IMR-90 (cell line): Measurements from ENCODE around the gene GSK3B. TPM values are rescaled to one million over a fixed set of nuclear protein-coding genes. Genes with fewer than 3 reads are reported as not detected.

Experiments used
- ATAC-seq: fragments of 200-7000 bp; cut with Tn5 transposase; 2 replicates; pipeline ENCODE4 v1.9.1; 2020; ENCODE audit warnings: low read depth, mild to moderate bottlenecking, moderate library complexity
- BruUV-seq: library from RNA; stranded (reverse); fragments of 400-500 nt; replicated peaks from 2 replicates; lab custom pipeline; 2021; lab: Mats Ljungman, UMichigan
- CTCF ChIA-PET: fragments of 300-600 bp; formaldehyde crosslinking; extraction: SDS; loops from one replicate; lab custom pipeline; 2021; ENCODE audit warnings: antibody characterized with exemption; lab: Yijun Ruan, JAX
- POLR2A ChIA-PET: fragments of 300-600 bp; sonication (Branson Sonifier 250); formaldehyde crosslinking; loops from one replicate; lab custom pipeline; 2022; ENCODE audit warnings: antibody characterized with exemption; ENCODE audit not compliant: unreplicated experiment; lab: Charles Lee
- DNase-seq: peaks from one replicate; pipeline ENCODE4 v3.0.0; 2013
- H2AFZ ChIP-seq: replicated peaks from 2 replicates; pipeline ENCODE3; 2013; ENCODE audit warnings: low read length, mild to moderate bottlenecking; ENCODE audit not compliant: poor library complexity
- H2AK5ac ChIP-seq: 2 replicates; pipeline ENCODE4 v1.6.1; 2013; ENCODE audit warnings: low read depth, low read length, inconsistent platforms
- H2AK9ac ChIP-seq: replicated peaks from 2 replicates; pipeline ENCODE3; 2013; ENCODE audit warnings: mild to moderate bottlenecking, low read depth, low read length, moderate library complexity; ENCODE audit not compliant: poor library complexity
- H2BK120ac ChIP-seq: 2 replicates; pipeline ENCODE4 v1.6.1; 2013; ENCODE audit warnings: low read depth, low read length, inconsistent platforms
- H2BK15ac ChIP-seq: 3 replicates; pipeline ENCODE4 v1.6.1; 2013; ENCODE audit warnings: low read depth, low read length, inconsistent platforms
- H2BK20ac ChIP-seq: 2 replicates; pipeline ENCODE4 v1.6.1; 2013; ENCODE audit warnings: low read depth, mild to moderate bottlenecking, inconsistent platforms, low read length, moderate library complexity
- H2BK5ac ChIP-seq: 2 replicates; pipeline ENCODE4 v1.6.1; 2013; ENCODE audit warnings: mild to moderate bottlenecking, low read depth, low read length, inconsistent platforms; ENCODE audit not compliant: poor library complexity, severe bottlenecking
- H3K14ac ChIP-seq: replicated peaks from 2 replicates; pipeline ENCODE4 v1.6.1; 2013; ENCODE audit warnings: low read depth, low read length, inconsistent platforms
- H3K18ac ChIP-seq: 2 replicates; pipeline ENCODE4 v1.6.1; 2013; ENCODE audit warnings: low read depth, low read length, control low read depth
- H3K23ac ChIP-seq: 2 replicates; pipeline ENCODE4 v1.6.1; 2013; ENCODE audit warnings: low read depth, low read length, inconsistent platforms
- H3K27ac ChIP-seq: 2 replicates; pipeline ENCODE4 v1.5.1; 2013; ENCODE audit warnings: mild to moderate bottlenecking, control low read depth, low read length; ENCODE audit not compliant: insufficient read depth
- H3K27me3 ChIP-seq: 2 replicates; pipeline ENCODE4 v1.6.1; 2013; ENCODE audit warnings: low read length; ENCODE audit not compliant: control insufficient read depth, insufficient read depth
- H3K36me3 ChIP-seq: 2 replicates; pipeline ENCODE4 v1.6.1; 2013; ENCODE audit warnings: low read length, mixed read lengths; ENCODE audit not compliant: control insufficient read depth, insufficient read depth
- H3K4ac ChIP-seq: 2 replicates; pipeline ENCODE4 v1.6.1; 2013; ENCODE audit warnings: low read depth, low read length, inconsistent platforms
- H3K4me1 ChIP-seq: 2 replicates; pipeline ENCODE4 v1.6.1; 2013; ENCODE audit warnings: low read length, mixed read lengths; ENCODE audit not compliant: control insufficient read depth, insufficient read depth
- H3K4me2 ChIP-seq: 2 replicates; pipeline ENCODE4 v1.6.1; 2013; ENCODE audit warnings: low read depth, mild to moderate bottlenecking, control low read depth, low read length, moderate library complexity
- H3K4me3 ChIP-seq: 2 replicates; pipeline ENCODE4 v1.5.1; 2013; ENCODE audit warnings: low read depth, mild to moderate bottlenecking, control low read depth, low read length, moderate library complexity; ENCODE audit not compliant: insufficient read depth
- H3K56ac ChIP-seq: 2 replicates; pipeline ENCODE4 v1.6.1; 2013; ENCODE audit warnings: low read length, inconsistent platforms; ENCODE audit not compliant: insufficient read depth; ENCODE audit errors: extremely low read depth
- H3K79me1 ChIP-seq, 2 experiments: 2 replicates each; pipeline ENCODE4 v1.6.1; 2013; ENCODE audit warnings: low read length in 2 of 2, inconsistent platforms in 1 of 2, low read depth in 1 of 2
- H3K9ac ChIP-seq: 2 replicates; pipeline ENCODE4 v1.6.1; 2013; ENCODE audit warnings: low read depth, low read length, control low read depth
- H3K9me1 ChIP-seq: 2 replicates; pipeline ENCODE4 v1.6.1; 2013; ENCODE audit warnings: low read length, inconsistent platforms; ENCODE audit not compliant: insufficient read depth
- H3K9me3 ChIP-seq: 2 replicates; pipeline ENCODE4 v1.6.1; 2013; ENCODE audit warnings: low read length; ENCODE audit not compliant: control insufficient read depth, insufficient read depth
- H4K20me1 ChIP-seq: 2 replicates; pipeline ENCODE4 v1.6.1; 2013; ENCODE audit warnings: low read length, inconsistent platforms; ENCODE audit not compliant: insufficient read depth
- H4K5ac ChIP-seq: 2 replicates; pipeline ENCODE4 v1.6.1; 2013; ENCODE audit warnings: mild to moderate bottlenecking, low read depth, low read length, control low read depth
- H4K8ac ChIP-seq, 2 experiments: 2 replicates each; pipeline ENCODE4 v1.6.1; 2013; ENCODE audit warnings: low read depth in 2 of 2, low read length in 2 of 2, control low read depth in 1 of 2, inconsistent platforms in 1 of 2
- H4K91ac ChIP-seq: 2 replicates; pipeline ENCODE4 v1.6.1; 2013; ENCODE audit warnings: low read depth, low read length, inconsistent platforms; ENCODE audit not compliant: insufficient read depth
- BHLHE40 ChIP-seq: fragments of 150-350 bp; IDR thresholded peaks from 2 replicates; pipeline ENCODE4 v1.6.1; 2016; ENCODE audit warnings: mild to moderate bottlenecking, low read depth, low read length
- CEBPB ChIP-seq: IDR thresholded peaks from 2 replicates; pipeline ENCODE4 v1.6.1; 2012; ENCODE audit warnings: low read depth, low read length, improper control_type of control experiment
- CHD1 ChIP-seq: IDR thresholded peaks from 2 replicates; pipeline ENCODE4 v1.6.1; 2012; ENCODE audit warnings: low read depth, low read length, improper control_type of control experiment
- FOS ChIP-seq: fragments of 150-350 bp; IDR thresholded peaks from 2 replicates; pipeline ENCODE4 v1.6.1; 2016; ENCODE audit warnings: low read depth, low read length
- MXI1 ChIP-seq: IDR thresholded peaks from 2 replicates; pipeline ENCODE4 v1.6.1; 2012; ENCODE audit warnings: low read depth, mild to moderate bottlenecking, low read length, moderate library complexity, borderline replicate concordance
- NFE2L2 ChIP-seq: fragments of 150-350 bp; IDR thresholded peaks from 2 replicates; pipeline ENCODE4 v1.6.1; 2016; ENCODE audit warnings: low read depth, mild to moderate bottlenecking, low read length
- POLR2A ChIP-seq: IDR thresholded peaks from 2 replicates; pipeline ENCODE4 v1.6.1; 2012; ENCODE audit warnings: mild to moderate bottlenecking, low read depth, low read length
- RCOR1 ChIP-seq: IDR thresholded peaks from 2 replicates; pipeline ENCODE4 v1.6.1; 2012; ENCODE audit warnings: mild to moderate bottlenecking, low read length, improper control_type of control experiment; ENCODE audit not compliant: insufficient replicate concordance
- RFX5 ChIP-seq: IDR thresholded peaks from 2 replicates; pipeline ENCODE4 v1.8.0; 2012; ENCODE audit warnings: low read depth, mild to moderate bottlenecking, low read length, moderate library complexity
- WGBS, 2 experiments: methylation state at CpG; one replicate each; pipeline versions ENCODE4 v1.1.5 to v1.1.7; 2013; ENCODE audit warnings: missing lambda C conversion rate in 2 of 2; ENCODE audit not compliant: insufficient read length in 1 of 2; ENCODE audit errors: extremely low coverage in 2 of 2; 5-methylcytosine and 5-hydroxymethylcytosine counted together
- dilution Hi-C: fragments of 300-500 bp; cut with HindIII; formaldehyde crosslinking; loops from one replicate; pipeline ENCODE4 v1.14.3; 2018; ENCODE audit warnings: low sequenced_read_pairs; ENCODE audit not compliant: unreplicated experiment
- in situ Hi-C: fragments of 300-500 bp; cut with MboI; formaldehyde crosslinking; loops from 3 replicates; pipeline ENCODE4 v1.14.3; 2019; ENCODE audit warnings: low sequenced_read_pairs, inconsistent platforms, mixed read lengths
- intact Hi-C: fragments of 100-400 bp; cut with micrococcal nuclease; formaldehyde crosslinking; loops from 2 replicates; pipeline ENCODE4 v1.10.0; 2022
- polyA plus RNA-seq, 3 experiments: library from polyadenylated mRNA; depleted of rRNA; stranded (reverse); fragments of >200 nt; gene quantifications; 2 replicates each; pipeline ENCODE4 v1.2.3, GENCODE V29; 2012; ENCODE audit warnings: low replicate concordance in 1 of 3
- total RNA-seq: library from RNA; depleted of rRNA; stranded (reverse); fragments of >200 nt; gene quantifications from 2 replicates; pipeline ENCODE4 v1.2.3, GENCODE V29; 2012
- TF ChIP-seq, protein P1 (sequence below): conservative IDR thresholded peaks from 2 replicates; pipeline ENCODE4 v1.5.1; 2012; ENCODE audit warnings: mild to moderate bottlenecking, low read depth, low read length, improper control_type of control experiment
- TF ChIP-seq, protein P2 (sequence below): fragments of 150-350 bp; IDR thresholded peaks from 2 replicates; pipeline ENCODE4 v1.6.1; 2016; ENCODE audit warnings: low read depth, mild to moderate bottlenecking, low read length, moderate library complexity, borderline replicate concordance

Gene GSK3B
- total and polyA plus RNA-seq, 2 of the 4 experiments (the other 2 are of a cell fraction), result 19.2 to 33.2 TPM

DNA sequence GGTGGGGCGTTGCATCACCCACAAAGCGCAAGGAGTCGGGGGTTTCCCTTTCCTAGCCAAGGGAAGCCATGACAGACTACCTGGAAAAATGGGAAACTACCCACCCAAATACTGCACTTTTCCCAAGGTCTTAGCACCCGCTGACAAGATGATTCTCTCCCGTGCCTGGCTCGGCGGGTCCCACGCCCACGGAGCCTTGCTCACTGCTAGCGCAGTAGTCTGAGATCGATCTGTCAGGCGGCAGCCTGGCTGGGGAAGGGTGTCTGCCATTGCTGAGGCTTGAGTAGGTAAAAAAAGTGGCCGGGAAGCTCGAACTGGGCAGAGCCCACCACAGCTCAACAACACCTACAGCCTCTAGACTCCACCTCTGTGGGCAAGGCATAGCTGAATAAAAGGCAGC lies 112.9 kb downstream of the GSK3B start:
- Histone ChIP-seq H3K4me2 (no peak overlapping the region), H3K79me1 (peaks cover 26 to 56% of the 10 kb centered on the region in 2 experiments), H3K18ac (no peak overlapping the region), H3K27ac (no peak overlapping the region), H3K4me3 (no peak overlapping the region), H2AK5ac (no peak overlapping the region), H3K56ac (no peak overlapping the region), H3K9ac (no peak overlapping the region), H4K91ac (no peak overlapping the region), H3K4me1 (no peaks in the 10 kb centered on the region), H2BK20ac (no peak overlapping the region), H3K14ac (no peak overlapping the region), H4K8ac (no peak overlapping the region), H4K5ac (no peak overlapping the region), H2BK15ac (no peak overlapping the region), H2BK5ac (no peak overlapping the region), H3K9me3 (no peaks in the 10 kb centered on the region), H2AK9ac (no peak overlapping the region), H2AFZ (no peak overlapping the region), H3K9me1 (peaks cover 8% of the 10 kb centered on the region; the same call in 1 of the 2 replicates), H2BK120ac (no peak overlapping the region), H3K27me3 (no peaks in the 10 kb centered on the region), H4K20me1 (peaks cover 40% of the 10 kb centered on the region), H3K4ac (no peak overlapping the region), H3K23ac (no peak overlapping the region), H3K36me3 (peaks cover 6% of the 10 kb centered on the region; the same call in 1 of the 2 replicates)
- ChIA-PET POLR2A (no interaction called here), CTCF (no interaction called here)
- DNase-seq (no peak), ATAC-seq (no peak)
- dilution Hi-C loops (no loop called here), in situ Hi-C loops (no loop called here), intact Hi-C loops (no loop called here)
- TF ChIP-seq MXI1, result no peak
- no peak for TF ChIP-seq RCOR1
- TF ChIP-seq FOS, result no peak
- TF ChIP-seq BHLHE40, result no peak
- no peak for TF ChIP-seq RFX5
- TF ChIP-seq, protein P1, sequence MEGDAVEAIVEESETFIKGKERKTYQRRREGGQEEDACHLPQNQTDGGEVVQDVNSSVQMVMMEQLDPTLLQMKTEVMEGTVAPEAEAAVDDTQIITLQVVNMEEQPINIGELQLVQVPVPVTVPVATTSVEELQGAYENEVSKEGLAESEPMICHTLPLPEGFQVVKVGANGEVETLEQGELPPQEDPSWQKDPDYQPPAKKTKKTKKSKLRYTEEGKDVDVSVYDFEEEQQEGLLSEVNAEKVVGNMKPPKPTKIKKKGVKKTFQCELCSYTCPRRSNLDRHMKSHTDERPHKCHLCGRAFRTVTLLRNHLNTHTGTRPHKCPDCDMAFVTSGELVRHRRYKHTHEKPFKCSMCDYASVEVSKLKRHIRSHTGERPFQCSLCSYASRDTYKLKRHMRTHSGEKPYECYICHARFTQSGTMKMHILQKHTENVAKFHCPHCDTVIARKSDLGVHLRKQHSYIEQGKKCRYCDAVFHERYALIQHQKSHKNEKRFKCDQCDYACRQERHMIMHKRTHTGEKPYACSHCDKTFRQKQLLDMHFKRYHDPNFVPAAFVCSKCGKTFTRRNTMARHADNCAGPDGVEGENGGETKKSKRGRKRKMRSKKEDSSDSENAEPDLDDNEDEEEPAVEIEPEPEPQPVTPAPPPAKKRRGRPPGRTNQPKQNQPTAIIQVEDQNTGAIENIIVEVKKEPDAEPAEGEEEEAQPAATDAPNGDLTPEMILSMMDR, result no peak
- no peak for TF ChIP-seq POLR2A
- TF ChIP-seq NFE2L2, result no peak
- TF ChIP-seq, protein P2, sequence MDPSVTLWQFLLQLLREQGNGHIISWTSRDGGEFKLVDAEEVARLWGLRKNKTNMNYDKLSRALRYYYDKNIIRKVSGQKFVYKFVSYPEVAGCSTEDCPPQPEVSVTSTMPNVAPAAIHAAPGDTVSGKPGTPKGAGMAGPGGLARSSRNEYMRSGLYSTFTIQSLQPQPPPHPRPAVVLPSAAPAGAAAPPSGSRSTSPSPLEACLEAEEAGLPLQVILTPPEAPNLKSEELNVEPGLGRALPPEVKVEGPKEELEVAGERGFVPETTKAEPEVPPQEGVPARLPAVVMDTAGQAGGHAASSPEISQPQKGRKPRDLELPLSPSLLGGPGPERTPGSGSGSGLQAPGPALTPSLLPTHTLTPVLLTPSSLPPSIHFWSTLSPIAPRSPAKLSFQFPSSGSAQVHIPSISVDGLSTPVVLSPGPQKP, result no peak
- no peak for TF ChIP-seq CHD1
- TF ChIP-seq CEBPB, result no peak
- 92% methylated on average over 6 of the region's 14 CpGs; no CpG with 5 or more reads in 1 of the 2 experiments for WGBS, 2 experiments
- no TSS peak for BruUV-seq
